HepG2 (cell line): ENCODE data around the gene SEMA3F. TPM values are rescaled to one million over a fixed set of nuclear protein-coding genes. Genes with fewer than 3 reads are reported as not detected.

Experiments
- ARNT2 ChIP-seq: sonication (generic); formaldehyde crosslinking; IDR thresholded peaks from 2 replicates; pipeline ENCODE4 v1.8.0; 2022; ENCODE audit warnings: mild to moderate bottlenecking, low read depth, missing genetic modification reagents, moderate library complexity
- BHLHE40 ChIP-seq: IDR thresholded peaks from 2 replicates; pipeline ENCODE4 v1.6.1; 2011; ENCODE audit warnings: low read length, improper control_type of control experiment
- DR1 ChIP-seq: sonication (generic); formaldehyde crosslinking; IDR thresholded peaks from 2 replicates; pipeline ENCODE4 v1.8.0; 2021; ENCODE audit warnings: mild to moderate bottlenecking, missing genetic modification reagents, inconsistent platforms
- KLF13 ChIP-seq: sonication (generic); formaldehyde crosslinking; IDR thresholded peaks from 2 replicates; pipeline ENCODE4 v1.4.0; 2020; ENCODE audit warnings: mild to moderate bottlenecking, missing genetic modification reagents
- KLF15 ChIP-seq: sonication (generic); formaldehyde crosslinking; IDR thresholded peaks from 2 replicates; pipeline ENCODE4 v1.8.1; 2023; ENCODE audit warnings: borderline replicate concordance, mild to moderate bottlenecking, inconsistent platforms, missing genetic modification reagents, mixed read lengths
- MEF2D ChIP-seq: sonication (generic); formaldehyde crosslinking; IDR thresholded peaks from 2 replicates; pipeline ENCODE4 v1.5.1; 2020; ENCODE audit warnings: mild to moderate bottlenecking, missing genetic modification reagents
- PHF21A ChIP-seq: sonication (generic); formaldehyde crosslinking; IDR thresholded peaks from 2 replicates; pipeline ENCODE4 v1.5.0; 2020; ENCODE audit warnings: mild to moderate bottlenecking, missing genetic modification reagents
- PHF5A ChIP-seq: IDR thresholded peaks from one replicate; pipeline ENCODE4 v1.6.1; 2018; ENCODE audit warnings: low read depth, missing genetic modification reagents; ENCODE audit not compliant: unreplicated experiment
- PRDM15 ChIP-seq: sonication (generic); formaldehyde crosslinking; IDR thresholded peaks from 2 replicates; pipeline ENCODE4 v1.4.0; 2020; ENCODE audit warnings: missing genetic modification reagents
- PRDM4 ChIP-seq: sonication (generic); formaldehyde crosslinking; IDR thresholded peaks from 2 replicates; pipeline ENCODE4 v1.9.0; 2021; ENCODE audit warnings: missing genetic modification reagents, borderline replicate concordance
- STAG1 ChIP-seq: sonication (generic); formaldehyde crosslinking; IDR thresholded peaks from 2 replicates; pipeline ENCODE4 v1.4.0; 2020; ENCODE audit warnings: missing genetic modification reagents
- ZFYVE20 ChIP-seq: sonication (generic); formaldehyde crosslinking; IDR thresholded peaks from 2 replicates; pipeline ENCODE4 v1.8.0; 2023; ENCODE audit warnings: low read depth, mild to moderate bottlenecking, moderate library complexity, missing genetic modification reagents, borderline replicate concordance
- ZHX1 ChIP-seq: sonication (generic); formaldehyde crosslinking; IDR thresholded peaks from 2 replicates; pipeline ENCODE4 v1.8.1; 2022; ENCODE audit warnings: low read depth, mild to moderate bottlenecking, missing genetic modification reagents
- ZNF224 ChIP-seq: sonication (generic); formaldehyde crosslinking; IDR thresholded peaks from 2 replicates; pipeline ENCODE4 v1.5.0; 2020; ENCODE audit warnings: mild to moderate bottlenecking, missing genetic modification reagents
- ZNF225 ChIP-seq: sonication (generic); formaldehyde crosslinking; IDR thresholded peaks from 2 replicates; pipeline ENCODE4 v1.4.0; 2020; ENCODE audit warnings: mild to moderate bottlenecking, missing genetic modification reagents
- ZNF264 ChIP-seq: sonication (generic); formaldehyde crosslinking; IDR thresholded peaks from 2 replicates; pipeline ENCODE4 v1.4.0; 2020; ENCODE audit warnings: missing genetic modification reagents
- ZNF337 ChIP-seq: sonication (generic); formaldehyde crosslinking; IDR thresholded peaks from 2 replicates; pipeline ENCODE4 v1.5.1; 2020; ENCODE audit warnings: missing genetic modification reagents, low read depth, mild to moderate bottlenecking, borderline replicate concordance
- ZNF552 ChIP-seq: sonication (generic); formaldehyde crosslinking; IDR thresholded peaks from 2 replicates; pipeline ENCODE4 v1.9.0; 2022; ENCODE audit warnings: missing genetic modification reagents, mild to moderate bottlenecking, borderline replicate concordance
- ZNF572 ChIP-seq: sonication (generic); formaldehyde crosslinking; IDR thresholded peaks from 2 replicates; pipeline ENCODE4 v1.5.1; 2020; ENCODE audit warnings: mild to moderate bottlenecking, missing genetic modification reagents
- ZNF768 ChIP-seq: sonication (generic); formaldehyde crosslinking; IDR thresholded peaks from 2 replicates; pipeline ENCODE4 v1.4.0; 2020; ENCODE audit warnings: missing genetic modification reagents
- polyA plus RNA-seq, 8 experiments: library from polyadenylated mRNA; depleted of rRNA in 3 of 8; stranded (reverse) in 7 of 8; unstranded in 1 of 8; fragments of >200 nt; fragmentation: Illumina TruSeq in 4 of 8; extraction: Trizol in 4 of 8; gene quantifications; 2 replicates each; pipeline versions ENCODE4 v1.2.1 to v1.2.3, GENCODE V29; 2011 to 2016; ENCODE audit warnings: low read depth in 4 of 8, missing spikeins in 1 of 8, mixed read lengths in 1 of 8; ENCODE audit not compliant: insufficient read depth in 1 of 8
- total RNA-seq, 5 experiments: library from RNA; depleted of rRNA; stranded (reverse); fragments of >200 nt; fragmentation: Illumina TruSeq; extraction: Trizol; gene quantifications; 2 replicates each; pipeline ENCODE4 v1.2.3, GENCODE V29; 2016; ENCODE audit warnings: low read depth in 1 of 5

SEMA3F gene
- total and polyA plus RNA-seq, 2 of the 13 experiments (the other 11 are each of a cell fraction or from before 2014, with no cell fraction given) = 7.6 to 17.2 TPM

GRCh38 chr3:50235716-50236483, 80.8 kb downstream of the SEMA3F start, which contains the start of gene GNAI2 (continued):
- TF ChIP-seq BHLHE40 (0 out of 2 replicates have a peak, but pooled peaks have one; percentile 6), PRDM15 (0 out of 2 replicates have a peak, but pooled peaks have one; percentile 49), PHF5A (CRISPR knock-in tag) (no peak), ZFYVE20 (CRISPR knock-in tag) (no peak; the same call in 1 of the 2 replicates), ZHX1 (CRISPR knock-in tag) (no peak), ZNF264 (CRISPR knock-in tag) (no peak), ZNF768 (CRISPR knock-in tag) (0 out of 2 replicates have a peak, but pooled peaks have one; percentile 28), KLF13 (no peak), KLF15 (CRISPR knock-in tag) (no peak), MEF2D (CRISPR knock-in tag) (no peak), STAG1 (CRISPR knock-in tag) (no peak), ZNF552 (CRISPR knock-in tag) (no peak), ZNF224 (CRISPR knock-in tag) (no peak), DR1 (CRISPR knock-in tag) (peak; percentile 59; the same call in 1 of the 2 replicates), ZNF225 (CRISPR knock-in tag) (0 out of 2 replicates have a peak, but pooled peaks have one; percentile 31), ZNF337 (CRISPR knock-in tag) (no peak), PRDM4 (CRISPR knock-in tag) (no peak), ARNT2 (CRISPR knock-in tag) (peak; percentile 73), PHF21A (peak; percentile 72), ZNF572 (CRISPR knock-in tag) (no peak)
